NCI-H748 treated with DMSO at 0.1 percent for 48 hours (cell line): ENCODE data around the gene RELL1.

ENCODE experiments used
- DNase-seq: peaks from one replicate; lab custom pipeline; 2025; lab: John Stamatoyannopoulos, UW

The RELL1 gene

GRCh38 chr4:37597034-37597433 lies 89.1 kb downstream of the RELL1 start:
- DNase-seq, result no peak

- DNase-seq, result no peak
Observed at GRCh38 chr4:37595875-37596680, 90.1 kb downstream of the RELL1 start.

GRCh38 chr4:37594099-37594498 lies 92.1 kb downstream of the RELL1 start:
- no peak for DNase-seq

GRCh38 chr4:37591349-37591748 lies 94.8 kb downstream of the RELL1 start:
- DNase-seq, result no peak

- DNase-seq, result no peak
Observed at GRCh38 chr4:37590016-37590415, 96.2 kb downstream of the RELL1 start.

- no peak for DNase-seq
Observed at GRCh38 chr4:37588150-37588549, 98.0 kb downstream of the RELL1 start.

- no peak for DNase-seq
Observed at GRCh38 chr4:37586194-37586593, 100.0 kb downstream of the RELL1 start.

GRCh38 chr4:37584493-37585060 lies 101.6 kb downstream of the RELL1 start:
- DNase-seq, result no peak

- no peak for DNase-seq
Observed at GRCh38 chr4:37584071-37584470, 102.1 kb downstream of the RELL1 start.

GRCh38 chr4:37573566-37573965 lies 112.6 kb downstream of the RELL1 start:
- no peak for DNase-seq

- DNase-seq, result no peak
Observed at GRCh38 chr4:37568489-37568888, 117.7 kb downstream of the RELL1 start.

GRCh38 chr4:37567836-37568235 lies 118.3 kb downstream of the RELL1 start:
- DNase-seq, result no peak

- DNase-seq, result no peak
Observed at GRCh38 chr4:37562592-37562991, 123.6 kb downstream of the RELL1 start.

GRCh38 chr4:37561803-37562207 lies 124.4 kb downstream of the RELL1 start:
- DNase-seq, result no peak

- DNase-seq, result no peak
Observed at GRCh38 chr4:37561196-37561802, 124.9 kb downstream of the RELL1 start.
